Prostate gland (tissue), 2 donors: ENCODE results near the gene RIMBP2.

Experiments used
- CTCF ChIP-seq, 4 experiments: fragments of 200-600 bp in 2 of 4; fragments of 450-650 bp in 2 of 4; sonication (generic) in 2 of 4; IDR thresholded peaks; 1 replicate in 3 of 4; 2 replicates in 1 of 4; pipeline ENCODE4 v1.5.1; 2016 to 2019; ENCODE audit warnings: antibody characterized with exemption in 4 of 4, mild to moderate bottlenecking in 2 of 4, moderate library complexity in 2 of 4
- POLR2AphosphoS5 ChIP-seq: sonication (generic); formaldehyde crosslinking; IDR thresholded peaks from one replicate; pipeline ENCODE4 v1.6.1; 2017; ENCODE audit warnings: antibody characterized with exemption

GRCh38 chr12:130715998-130716968 is at the start of gene RIMBP2:
- TF ChIP-seq CTCF (IDR thresholded peaks at IDR 0.05): no peak
- no peak for TF ChIP-seq POLR2AphosphoS5
